ENCODE results near the gene RGS6.

GRCh38 chr14:72578514-72578913 lies 646.3 kb downstream of the RGS6 start:
- TF ChIP-seq CTCF (IDR thresholded peaks at IDR 0.05; ENCODE audit: low read length) (no peak), EZH2 (IDR thresholded peaks at IDR 0.05; ENCODE audit: borderline replicate concordance, low read length) (no peak)

Measured in OCI-LY1 (cell line).